Adrenal gland (tissue), 5 donors: Measurements from ENCODE around the gene UBE2Q2.
"Not testable (repeated sequence)": the region's sequence is repeated elsewhere in the genome, so short reads cannot be mapped to it uniquely, and the experiment has no call there.

Source experiments
- POLR2A ChIP-seq, 2 donors: fragments of 450-650 bp; IDR thresholded peaks; one replicate each; pipeline ENCODE4 v1.6.1; 2017; ENCODE audit warnings: antibody characterized with exemption in 2 of 2, mild to moderate bottlenecking in 2 of 2, moderate library complexity in 1 of 2
- TF ChIP-seq, protein P1 (sequence below), 6 experiments: fragments of 450-650 bp in 4 of 6; fragments of 200-600 bp in 2 of 6; sonication (generic) in 1 of 6; IDR thresholded peaks; 1 replicate in 5 of 6; 2 replicates in 1 of 6; pipeline versions ENCODE4 v1.5.1 to v1.8.0; 2016 to 2021; ENCODE audit warnings: antibody characterized with exemption in 6 of 6, mild to moderate bottlenecking in 2 of 6, moderate library complexity in 1 of 6
- donor health status: DM: no; HTN: no; CAD: no.

DNA sequence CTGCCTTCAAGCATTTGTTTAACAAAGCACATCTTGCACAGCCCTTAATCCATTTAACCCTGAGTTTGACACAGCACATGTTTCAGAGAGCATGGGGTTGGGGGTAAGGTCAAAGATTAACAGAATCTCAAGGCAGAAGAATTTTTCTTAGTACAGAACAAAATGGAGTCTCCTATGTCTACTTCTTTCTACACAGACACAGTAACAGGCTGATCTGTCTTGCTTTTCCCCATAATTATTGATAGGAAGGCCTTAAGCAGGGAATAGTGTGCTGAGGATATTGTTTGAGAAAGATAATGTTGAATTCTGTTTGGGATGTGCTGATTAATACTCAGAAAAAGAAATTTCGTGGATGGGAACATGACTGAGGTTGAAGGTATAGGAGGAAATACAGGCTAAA is 28.3 kb downstream of the UBE2Q2 start:
- TF ChIP-seq, protein P1, sequence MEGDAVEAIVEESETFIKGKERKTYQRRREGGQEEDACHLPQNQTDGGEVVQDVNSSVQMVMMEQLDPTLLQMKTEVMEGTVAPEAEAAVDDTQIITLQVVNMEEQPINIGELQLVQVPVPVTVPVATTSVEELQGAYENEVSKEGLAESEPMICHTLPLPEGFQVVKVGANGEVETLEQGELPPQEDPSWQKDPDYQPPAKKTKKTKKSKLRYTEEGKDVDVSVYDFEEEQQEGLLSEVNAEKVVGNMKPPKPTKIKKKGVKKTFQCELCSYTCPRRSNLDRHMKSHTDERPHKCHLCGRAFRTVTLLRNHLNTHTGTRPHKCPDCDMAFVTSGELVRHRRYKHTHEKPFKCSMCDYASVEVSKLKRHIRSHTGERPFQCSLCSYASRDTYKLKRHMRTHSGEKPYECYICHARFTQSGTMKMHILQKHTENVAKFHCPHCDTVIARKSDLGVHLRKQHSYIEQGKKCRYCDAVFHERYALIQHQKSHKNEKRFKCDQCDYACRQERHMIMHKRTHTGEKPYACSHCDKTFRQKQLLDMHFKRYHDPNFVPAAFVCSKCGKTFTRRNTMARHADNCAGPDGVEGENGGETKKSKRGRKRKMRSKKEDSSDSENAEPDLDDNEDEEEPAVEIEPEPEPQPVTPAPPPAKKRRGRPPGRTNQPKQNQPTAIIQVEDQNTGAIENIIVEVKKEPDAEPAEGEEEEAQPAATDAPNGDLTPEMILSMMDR (IDR thresholded peaks at IDR 0.05), result not testable (repeated sequence)
- not testable (repeated sequence) for TF ChIP-seq POLR2A (IDR thresholded peaks at IDR 0.05)
